ENCODE results near the gene SPAG17. TPM values are rescaled to one million over a fixed set of nuclear protein-coding genes. Genes with fewer than 3 reads are reported as not detected.

SPAG17 gene
- total RNA-seq, 1 experiment from 2014 or later, result not detected

GRCh38 chr1:117930484-117930883 is 254.5 kb downstream of the SPAG17 start:
- Mint-ChIP-seq H3K36me3 (ENCODE audit: insufficient read depth, unreplicated experiment) (peaks cover 25% of the 10 kb centered on the region), H3K4me3 (ENCODE audit: unreplicated experiment) (peak overlapping the region; percentile 89), H3K27me3 (ENCODE audit: insufficient read depth, unreplicated experiment) (no peaks in the 10 kb centered on the region), H3K4me1 (ENCODE audit: insufficient read depth, unreplicated experiment) (peaks cover 30% of the 10 kb centered on the region), H3K9me3 (ENCODE audit: unreplicated experiment) (no peaks in the 10 kb centered on the region), H3K27ac (ENCODE audit: low read depth, unreplicated experiment) (peak overlapping the region; percentile 78)
- TF ChIP-seq CTCF (IDR thresholded peaks at IDR 0.05; ENCODE audit: unreplicated experiment), result no peak
- no TSS peak for BruUV-seq (replicated peaks)
- peak; percentile 9 for DNase-seq (ENCODE audit: unreplicated experiment)
- intact Hi-C loops (cut with micrococcal nuclease), result no loop called here
- POLR2A ChIA-PET, result interaction anchor here (0.6 to 3.3 kb wide), 8 partner anchors 10 to 245 kb away, joined by 3 to 28 read pairs (median 8); no protein-coding TSS in a partner anchor
- CTCF ChIA-PET, result interaction anchor here (1.1 kb wide), 1 partner anchor 396 kb away, joined by 3 read pairs; no protein-coding TSS in a partner anchor

DNA sequence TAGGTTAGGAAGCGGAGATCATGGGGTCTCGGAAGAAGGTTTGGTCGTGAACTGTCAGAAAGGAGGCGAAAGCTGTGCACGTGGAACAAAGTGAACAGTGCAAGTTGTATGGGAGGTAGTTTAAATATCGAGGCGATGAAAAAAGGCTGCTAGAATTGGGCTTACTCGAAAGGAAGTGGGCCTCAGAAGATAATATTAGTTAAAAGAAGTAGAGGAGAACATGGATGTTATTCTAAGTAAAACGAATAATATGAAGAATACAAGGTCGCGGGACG is 254.9 kb downstream of the SPAG17 start:
- peaks cover 25% of the 10 kb centered on the region for H3K36me3 Mint-ChIP-seq (ENCODE audit: insufficient read depth, unreplicated experiment)
- peak overlapping the region; percentile 78 for H3K27ac Mint-ChIP-seq (ENCODE audit: low read depth, unreplicated experiment)
- H3K4me1 Mint-ChIP-seq (ENCODE audit: insufficient read depth, unreplicated experiment), result peaks cover 30% of the 10 kb centered on the region
- POLR2A ChIA-PET, result interaction anchor here (0.6 to 3.3 kb wide), 10 partner anchors 9 to 563 kb away, joined by 3 to 28 read pairs (median 4); no protein-coding TSS in a partner anchor
- H3K9me3 Mint-ChIP-seq (ENCODE audit: unreplicated experiment), result no peaks in the 10 kb centered on the region
- BruUV-seq (replicated peaks), result no TSS peak
- no peaks in the 10 kb centered on the region for H3K27me3 Mint-ChIP-seq (ENCODE audit: insufficient read depth, unreplicated experiment)
- CTCF ChIA-PET, result interaction anchor here (1.1 kb wide), 1 partner anchor 396 kb away, joined by 3 read pairs; no protein-coding TSS in a partner anchor
- intact Hi-C loops (cut with micrococcal nuclease), result no loop called here
- no peak for DNase-seq (ENCODE audit: unreplicated experiment)
- peak overlapping the region; percentile 89 for H3K4me3 Mint-ChIP-seq (ENCODE audit: unreplicated experiment)
- TF ChIP-seq CTCF (IDR thresholded peaks at IDR 0.05; ENCODE audit: unreplicated experiment), result no peak

- DNase-seq (ENCODE audit: unreplicated experiment), result peak; percentile 98
- no peaks in the 10 kb centered on the region for H3K27me3 Mint-ChIP-seq (ENCODE audit: insufficient read depth, unreplicated experiment)
- no peaks in the 10 kb centered on the region for H3K9me3 Mint-ChIP-seq (ENCODE audit: unreplicated experiment)
- peak within 1 kb of the TSS; percentile 89 for H3K4me3 Mint-ChIP-seq (ENCODE audit: unreplicated experiment)
- TSS peak; percentile 56 for BruUV-seq (replicated peaks)
- intact Hi-C loops (cut with micrococcal nuclease), result no loop called here
- H3K4me1 Mint-ChIP-seq (ENCODE audit: insufficient read depth, unreplicated experiment), result peaks cover 30% of the 10 kb centered on the region
- peaks cover 20% of the 10 kb centered on the region for H3K36me3 Mint-ChIP-seq (ENCODE audit: insufficient read depth, unreplicated experiment)
- peak within 1 kb of the TSS; percentile 78 for H3K27ac Mint-ChIP-seq (ENCODE audit: low read depth, unreplicated experiment)
- no peak for TF ChIP-seq CTCF (IDR thresholded peaks at IDR 0.05; ENCODE audit: unreplicated experiment)
- CTCF ChIA-PET, result interaction anchor here (1.0 to 1.1 kb wide), 3 partner anchors 9 to 395 kb away, joined by 3 to 4 read pairs (median 3); no protein-coding TSS in a partner anchor
- POLR2A ChIA-PET, result interaction anchor here (0.7 to 3.3 kb wide), 18 partner anchors 9 to 1758 kb away, joined by 3 to 28 read pairs (median 4); partner anchors contain the start of gene MAN1A2
Measured at GRCh38 chr1:117929343-117930172, 255.5 kb downstream of the SPAG17 start, which contains the start of the genes GDAP2 and WDR3. GDAP2 (minus strand) TSS chr1:117929621; CDS start chr1:117920357, 9,264 bp downstream. WDR3 (plus strand) TSS chr1:117929739; CDS start chr1:117933320, 3,581 bp downstream.

GRCh38 chr1:117928881-117929342 is 256.1 kb downstream of the SPAG17 start:
- POLR2A ChIA-PET, result interaction anchor here (0.7 to 3.3 kb wide), 20 partner anchors 8 to 1759 kb away, joined by 3 to 28 read pairs (median 4); partner anchors contain the start of gene MAN1A2
- peaks cover 30% of the 10 kb centered on the region for H3K4me1 Mint-ChIP-seq (ENCODE audit: insufficient read depth, unreplicated experiment)

More at GRCh38 chr1:117928881-117929342, 256.1 kb downstream of the SPAG17 start:
- no peaks in the 10 kb centered on the region for H3K9me3 Mint-ChIP-seq (ENCODE audit: unreplicated experiment)
- H3K27ac Mint-ChIP-seq (ENCODE audit: low read depth, unreplicated experiment), result peak overlapping the region; percentile 78
- no TSS peak for BruUV-seq (replicated peaks)
- intact Hi-C loops (cut with micrococcal nuclease), result no loop called here
- DNase-seq (ENCODE audit: unreplicated experiment), result peak; percentile 65
- H3K4me3 Mint-ChIP-seq (ENCODE audit: unreplicated experiment), result peak overlapping the region; percentile 89
- H3K27me3 Mint-ChIP-seq (ENCODE audit: insufficient read depth, unreplicated experiment), result no peaks in the 10 kb centered on the region
- no peak for TF ChIP-seq CTCF (IDR thresholded peaks at IDR 0.05; ENCODE audit: unreplicated experiment)
- peaks cover 20% of the 10 kb centered on the region for H3K36me3 Mint-ChIP-seq (ENCODE audit: insufficient read depth, unreplicated experiment)
- CTCF ChIA-PET, result interaction anchor here (0.7 to 1.0 kb wide), 5 partner anchors 9 to 419 kb away, joined by 3 to 4 read pairs (median 4); no protein-coding TSS in a partner anchor

Measured in MCF 10A (cell line).